Activated CD8-positive, alpha-beta T cell treated with anti-CD3 and anti-CD28 coated beads for 36 hours (primary cell): ENCODE results near the gene TTC39A. TPM values are rescaled to one million over a fixed set of nuclear protein-coding genes. Genes with fewer than 3 reads are reported as not detected.

ENCODE experiments used
- ATAC-seq: fragments of 200-7000 bp; cut with Tn5 transposase; one replicate; pipeline ENCODE4 v1.10.0; 2021; ENCODE audit warnings: mild to moderate bottlenecking, moderate library complexity
- CTCF ChIA-PET: fragments of 350-600 bp; sonication (Branson Sonifier 250); formaldehyde crosslinking; loops from one replicate; lab custom pipeline; 2021; ENCODE audit warnings: antibody characterized with exemption; lab: Charles Lee
- POLR2A ChIA-PET: fragments of 350-600 bp; sonication (Branson Sonifier 250); formaldehyde crosslinking; loops from one replicate; lab custom pipeline; 2021; ENCODE audit warnings: antibody characterized with exemption; lab: Charles Lee
- DNase-seq: peaks from one replicate; pipeline ENCODE4 v3.0.0-alpha.2; 2020
- H3K27ac Mint-ChIP-seq: one replicate; pipeline ENCODE4 v1.8.0; 2021; ENCODE audit warnings: mild to moderate bottlenecking, mixed read lengths
- H3K27me3 Mint-ChIP-seq: one replicate; pipeline ENCODE4 v1.8.0; 2021; ENCODE audit warnings: mixed read lengths
- H3K36me3 Mint-ChIP-seq: one replicate; pipeline ENCODE4 v1.8.0; 2021; ENCODE audit warnings: low read depth, mixed read lengths
- H3K4me1 Mint-ChIP-seq: one replicate; pipeline ENCODE4 v1.8.0; 2021; ENCODE audit warnings: low read depth, mixed read lengths
- H3K4me3 Mint-ChIP-seq: one replicate; pipeline ENCODE4 v1.8.0; 2021; ENCODE audit warnings: mild to moderate bottlenecking, moderate library complexity, mixed read lengths
- H3K9me3 Mint-ChIP-seq: one replicate; pipeline ENCODE4 v1.8.0; 2021; ENCODE audit warnings: mixed read lengths
- CTCF ChIP-seq: fragments of 200-600 bp; IDR thresholded peaks from one replicate; pipeline ENCODE4 v1.8.0; 2022; ENCODE audit warnings: antibody characterized with exemption, mild to moderate bottlenecking
- intact Hi-C: fragments of 100-400 bp; cut with micrococcal nuclease; formaldehyde crosslinking; loops from one replicate; pipeline ENCODE4 v1.10.0; 2022
- total RNA-seq, 2 experiments: library from RNA; stranded (reverse); gene quantifications; one replicate each; pipeline ENCODE4 v1.2.3, GENCODE V29; 2021

The TTC39A gene
- total RNA-seq, result under 1 TPM in 1 of 2 experiments, not detected in 1; 0.50 TPM

GRCh38 chr1:51330331-51331201, at the start of gene TTC39A:
Gene TTC39A (minus strand): TSS chr1:51330562. CDS start chr1:51330477, 85 bp downstream.
- intact Hi-C loops, result no loop called here
- POLR2A ChIA-PET, result no interaction called here
- H3K27me3 Mint-ChIP-seq, result peaks cover 28% of the 10 kb centered on the region
- ATAC-seq (peak; percentile 24), DNase-seq (no peak)
- H3K4me1 Mint-ChIP-seq, result peaks cover 8% of the 10 kb centered on the region
- no peaks in the 10 kb centered on the region for H3K9me3 Mint-ChIP-seq
- no peak within 1 kb of the TSS for H3K27ac Mint-ChIP-seq
- no peak for TF ChIP-seq CTCF
- H3K36me3 Mint-ChIP-seq, result no peaks in the 10 kb centered on the region
- H3K4me3 Mint-ChIP-seq, result peak within 1 kb of the TSS; percentile 63
- CTCF ChIA-PET, result interaction anchor here (1.0 to 1.8 kb wide), 6 partner anchors 17 to 141 kb away, joined by 3 to 5 read pairs (median 4); no protein-coding TSS in a partner anchor

GRCh38 chr1:51378871-51379270, 48.5 kb upstream of the TTC39A start:
- Mint-ChIP-seq H3K4me1 (peaks cover 4% of the 10 kb centered on the region), H3K27me3 (no peaks in the 10 kb centered on the region), H3K36me3 (peaks cover 46% of the 10 kb centered on the region), H3K4me3 (no peak overlapping the region), H3K27ac (no peak overlapping the region), H3K9me3 (peaks cover 7% of the 10 kb centered on the region)
- ChIA-PET CTCF (no interaction called here), POLR2A (no interaction called here)
- intact Hi-C loops, result no loop called here
- ATAC-seq (no peak), DNase-seq (no peak)
- TF ChIP-seq CTCF, result no peak

GRCh38 chr1:51373898-51374297, 43.5 kb upstream of the TTC39A start:
- H3K9me3 Mint-ChIP-seq, result no peaks in the 10 kb centered on the region
- H3K36me3 Mint-ChIP-seq, result peaks cover 16% of the 10 kb centered on the region
- no peak for DNase-seq
- H3K27me3 Mint-ChIP-seq, result no peaks in the 10 kb centered on the region
- no peak for TF ChIP-seq CTCF
- no peak for ATAC-seq
- CTCF ChIA-PET, result interaction anchor here (1.2 kb wide), 1 partner anchor 52 kb away, joined by 3 read pairs; no protein-coding TSS in a partner anchor
- intact Hi-C loops, result no loop called here
- POLR2A ChIA-PET, result no interaction called here
- no peaks in the 10 kb centered on the region for H3K4me1 Mint-ChIP-seq
- no peak overlapping the region for H3K27ac Mint-ChIP-seq
- no peak overlapping the region for H3K4me3 Mint-ChIP-seq

- ATAC-seq, result no peak
- H3K27me3 Mint-ChIP-seq, result no peaks in the 10 kb centered on the region
- no peak for DNase-seq
- CTCF ChIA-PET, result no interaction called here
- no peak overlapping the region for H3K4me3 Mint-ChIP-seq
- no peaks in the 10 kb centered on the region for H3K9me3 Mint-ChIP-seq
- intact Hi-C loops, result no loop called here
- H3K27ac Mint-ChIP-seq, result no peak overlapping the region
- peaks cover 11% of the 10 kb centered on the region for H3K36me3 Mint-ChIP-seq
- POLR2A ChIA-PET, result interaction anchor here (0.5 kb wide), 1 partner anchor 927 kb away, joined by 3 read pairs; no protein-coding TSS in a partner anchor
- no peaks in the 10 kb centered on the region for H3K4me1 Mint-ChIP-seq
- TF ChIP-seq CTCF, result no peak
Observed at GRCh38 chr1:51372561-51372960, 42.2 kb upstream of the TTC39A start.

- Mint-ChIP-seq H3K27ac (no peak overlapping the region), H3K4me1 (no peaks in the 10 kb centered on the region), H3K36me3 (peaks cover 10% of the 10 kb centered on the region), H3K4me3 (no peak overlapping the region), H3K27me3 (no peaks in the 10 kb centered on the region), H3K9me3 (no peaks in the 10 kb centered on the region)
- TF ChIP-seq CTCF, result no peak
- intact Hi-C loops, result no loop called here
- POLR2A ChIA-PET, result no interaction called here
- no peak for DNase-seq
- CTCF ChIA-PET, result no interaction called here
- ATAC-seq, result no peak
Observed at GRCh38 chr1:51369171-51369570, 38.8 kb upstream of the TTC39A start.
